Measurements from ENCODE around the gene RBM47.
"Not testable (repeated sequence)": the region's sequence is repeated elsewhere in the genome, so short reads cannot be mapped to it uniquely, and the experiment has no call there.

RBM47 gene

DNA sequence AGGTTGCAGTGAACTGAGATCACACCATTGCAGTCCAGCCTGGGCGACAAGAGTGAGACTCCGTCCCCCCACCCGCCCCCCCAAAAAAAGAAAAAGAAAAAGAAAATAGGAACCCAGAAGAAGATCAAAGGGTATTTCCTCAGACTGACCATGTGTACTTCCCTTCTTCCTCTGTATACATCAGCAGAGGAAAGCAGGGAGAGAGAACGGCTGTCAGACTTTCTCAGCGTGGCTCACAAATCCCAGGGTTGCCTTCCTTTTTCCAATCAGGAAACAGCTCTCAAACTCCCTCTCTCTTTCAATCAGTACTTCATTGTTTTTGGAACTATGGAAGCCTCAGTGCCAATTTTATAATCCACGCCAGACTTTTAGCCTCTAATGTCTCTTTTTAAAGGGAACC lies 235.4 kb downstream of the RBM47 start:
- Mint-ChIP-seq H3K9me3 (no peaks in the 10 kb centered on the region), H3K36me3 (ENCODE audit: low read depth) (no peaks in the 10 kb centered on the region), H3K27ac (no peak overlapping the region), H3K27me3 (no peaks in the 10 kb centered on the region), H3K4me1 (no peaks in the 10 kb centered on the region), H3K4me3 (no peak overlapping the region)
- ATAC-seq = no peak
- DNase-seq = no peak

DNA sequence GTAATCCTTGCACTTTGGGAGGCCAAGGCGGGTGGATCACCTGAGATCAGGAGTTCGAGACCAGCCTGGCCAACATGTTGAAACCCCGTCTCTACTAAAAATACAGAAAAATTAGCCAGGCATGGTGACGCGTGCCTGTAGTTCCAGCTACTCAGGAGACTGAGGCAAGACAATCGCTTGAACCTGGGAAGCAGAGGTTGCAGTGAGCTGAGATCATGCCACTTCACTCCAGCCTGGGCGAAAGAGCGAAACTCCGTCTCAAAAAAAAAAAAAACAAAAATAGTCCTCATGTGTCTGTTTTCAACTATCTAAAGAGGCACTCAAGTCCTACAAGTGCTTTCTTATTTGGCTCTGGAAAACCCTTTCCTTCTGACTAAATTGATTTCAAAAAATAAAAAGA lies 237.4 kb downstream of the RBM47 start:
- not testable (repeated sequence) for DNase-seq; H3K27ac Mint-ChIP-seq; ATAC-seq; H3K9me3 Mint-ChIP-seq; H3K36me3 Mint-ChIP-seq (ENCODE audit: low read depth); H3K27me3 Mint-ChIP-seq; H3K4me3 Mint-ChIP-seq; H3K4me1 Mint-ChIP-seq

DNA sequence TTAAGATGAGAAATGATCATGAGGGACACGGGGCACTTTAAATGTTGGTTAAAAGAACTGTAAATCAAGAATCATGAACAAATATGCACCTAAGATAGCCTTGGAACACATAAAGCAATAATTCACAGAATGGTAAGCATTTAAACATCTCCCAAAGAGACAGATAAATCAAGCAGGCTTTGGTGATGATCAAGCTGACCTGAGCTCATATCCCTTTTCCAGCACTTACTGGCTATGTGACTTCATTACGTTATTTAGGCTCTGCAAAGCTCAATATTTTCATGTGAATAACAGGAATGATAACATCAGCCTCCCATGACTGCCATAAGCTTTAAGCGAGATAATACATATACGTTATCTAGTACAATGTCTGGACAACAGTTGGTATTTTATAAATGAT lies 239.7 kb downstream of the RBM47 start:
- DNase-seq (no peak), ATAC-seq (no peak)
- Mint-ChIP-seq H3K9me3 (no peaks in the 10 kb centered on the region), H3K36me3 (ENCODE audit: low read depth) (no peaks in the 10 kb centered on the region), H3K27me3 (no peaks in the 10 kb centered on the region), H3K4me3 (no peak overlapping the region), H3K27ac (no peak overlapping the region), H3K4me1 (no peaks in the 10 kb centered on the region)

DNA sequence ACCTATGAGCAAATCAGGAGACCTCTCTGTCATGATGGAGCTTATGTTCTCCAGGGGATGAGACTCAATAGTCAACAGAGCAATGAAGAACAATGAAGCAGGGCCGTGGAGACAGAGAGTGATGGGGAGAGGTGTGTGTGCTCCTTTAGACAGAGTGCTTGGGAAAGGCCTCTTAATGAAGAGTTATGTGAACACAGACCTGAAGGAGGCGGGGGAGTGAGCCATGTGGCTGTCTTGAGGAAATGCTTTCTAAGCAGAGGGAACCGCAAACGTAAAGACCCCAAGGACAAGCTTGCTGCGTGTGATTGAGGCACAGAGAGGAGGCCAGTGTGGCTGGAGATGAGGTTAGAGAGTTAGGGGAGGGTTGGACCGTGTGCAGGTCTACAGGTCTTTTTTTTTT lies 241.4 kb downstream of the RBM47 start:
- no peaks in the 10 kb centered on the region for H3K9me3 Mint-ChIP-seq
- no peak overlapping the region for H3K27ac Mint-ChIP-seq
- DNase-seq (no peak), ATAC-seq (no peak)
- H3K36me3 Mint-ChIP-seq (ENCODE audit: low read depth) = no peaks in the 10 kb centered on the region
- no peak overlapping the region for H3K4me3 Mint-ChIP-seq
- H3K27me3 Mint-ChIP-seq = no peaks in the 10 kb centered on the region
- H3K4me1 Mint-ChIP-seq = no peaks in the 10 kb centered on the region

DNA sequence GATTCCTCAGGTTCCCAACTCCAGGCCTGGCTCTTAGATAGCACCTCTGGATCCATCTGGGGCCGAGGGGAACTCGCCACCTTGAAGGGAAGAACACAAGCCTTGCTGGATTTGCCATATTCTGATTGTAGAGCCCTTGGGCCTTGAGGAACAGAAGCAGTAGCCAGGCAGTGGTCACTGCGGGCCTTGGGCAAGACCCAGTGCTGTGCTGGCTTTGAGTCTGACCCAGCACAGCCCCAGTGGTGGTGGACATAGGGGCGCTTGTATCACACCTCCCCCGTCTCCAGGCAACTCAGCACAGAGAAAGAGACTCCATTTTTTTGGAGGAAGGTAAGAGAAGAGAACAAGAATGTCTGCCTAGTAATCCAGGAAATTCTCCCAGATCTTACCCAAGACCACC lies 249.0 kb downstream of the RBM47 start:
- ATAC-seq = no peak
- H3K4me1 Mint-ChIP-seq = no peaks in the 10 kb centered on the region
- H3K36me3 Mint-ChIP-seq (ENCODE audit: low read depth) = no peaks in the 10 kb centered on the region
- no peak overlapping the region for H3K4me3 Mint-ChIP-seq
- no peaks in the 10 kb centered on the region for H3K9me3 Mint-ChIP-seq
- DNase-seq = no peak
- no peaks in the 10 kb centered on the region for H3K27me3 Mint-ChIP-seq
- no peak overlapping the region for H3K27ac Mint-ChIP-seq

DNA sequence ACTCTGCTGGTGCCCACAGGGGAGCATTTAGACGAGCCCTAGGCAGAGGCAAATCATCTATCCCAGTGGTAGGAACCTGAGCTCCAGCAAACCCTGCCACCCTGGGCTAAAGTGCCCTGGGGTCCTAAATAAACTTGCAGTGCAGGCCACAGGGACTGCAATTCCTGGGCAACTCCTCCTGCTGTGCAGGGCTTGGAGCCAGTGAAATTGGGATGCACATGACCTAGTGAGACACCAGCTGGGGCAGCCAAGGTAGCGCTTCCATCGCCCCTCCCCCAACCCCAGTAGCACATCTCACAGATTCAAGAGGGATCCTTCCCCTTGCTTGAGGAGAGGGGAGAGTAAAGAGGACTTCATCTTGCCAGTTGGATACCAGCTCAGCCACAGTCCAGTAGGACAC lies 250.4 kb downstream of the RBM47 start:
- H3K36me3 Mint-ChIP-seq (ENCODE audit: low read depth) = no peaks in the 10 kb centered on the region
- no peak overlapping the region for H3K4me3 Mint-ChIP-seq
- DNase-seq = no peak
- H3K27me3 Mint-ChIP-seq = no peaks in the 10 kb centered on the region
- H3K4me1 Mint-ChIP-seq = no peaks in the 10 kb centered on the region
- no peak for ATAC-seq
- H3K27ac Mint-ChIP-seq = no peak overlapping the region
- no peaks in the 10 kb centered on the region for H3K9me3 Mint-ChIP-seq

DNA sequence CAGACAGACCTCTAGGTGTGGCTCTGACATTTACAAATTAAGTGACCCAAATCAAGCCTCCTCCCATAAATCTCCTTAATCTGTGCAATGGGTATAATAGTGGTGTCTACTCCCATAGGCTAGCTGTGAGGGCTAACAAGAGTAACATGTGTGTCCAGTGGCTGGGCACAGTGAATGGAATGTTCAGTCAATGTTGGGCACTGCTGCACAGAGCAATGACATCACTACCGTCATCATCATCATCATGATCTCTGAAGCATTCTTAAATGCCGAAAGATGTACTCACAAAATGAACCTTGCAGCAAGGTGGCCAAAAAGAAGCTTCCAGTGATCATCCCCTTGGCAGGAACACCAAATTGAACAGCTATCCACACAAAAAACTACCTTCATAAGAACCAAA lies 251.0 kb downstream of the RBM47 start:
- no peak for ATAC-seq
- Mint-ChIP-seq H3K27me3 (no peaks in the 10 kb centered on the region), H3K9me3 (no peaks in the 10 kb centered on the region), H3K36me3 (ENCODE audit: low read depth) (no peaks in the 10 kb centered on the region), H3K27ac (no peak overlapping the region), H3K4me1 (no peaks in the 10 kb centered on the region), H3K4me3 (no peak overlapping the region)
- DNase-seq = no peak

DNA sequence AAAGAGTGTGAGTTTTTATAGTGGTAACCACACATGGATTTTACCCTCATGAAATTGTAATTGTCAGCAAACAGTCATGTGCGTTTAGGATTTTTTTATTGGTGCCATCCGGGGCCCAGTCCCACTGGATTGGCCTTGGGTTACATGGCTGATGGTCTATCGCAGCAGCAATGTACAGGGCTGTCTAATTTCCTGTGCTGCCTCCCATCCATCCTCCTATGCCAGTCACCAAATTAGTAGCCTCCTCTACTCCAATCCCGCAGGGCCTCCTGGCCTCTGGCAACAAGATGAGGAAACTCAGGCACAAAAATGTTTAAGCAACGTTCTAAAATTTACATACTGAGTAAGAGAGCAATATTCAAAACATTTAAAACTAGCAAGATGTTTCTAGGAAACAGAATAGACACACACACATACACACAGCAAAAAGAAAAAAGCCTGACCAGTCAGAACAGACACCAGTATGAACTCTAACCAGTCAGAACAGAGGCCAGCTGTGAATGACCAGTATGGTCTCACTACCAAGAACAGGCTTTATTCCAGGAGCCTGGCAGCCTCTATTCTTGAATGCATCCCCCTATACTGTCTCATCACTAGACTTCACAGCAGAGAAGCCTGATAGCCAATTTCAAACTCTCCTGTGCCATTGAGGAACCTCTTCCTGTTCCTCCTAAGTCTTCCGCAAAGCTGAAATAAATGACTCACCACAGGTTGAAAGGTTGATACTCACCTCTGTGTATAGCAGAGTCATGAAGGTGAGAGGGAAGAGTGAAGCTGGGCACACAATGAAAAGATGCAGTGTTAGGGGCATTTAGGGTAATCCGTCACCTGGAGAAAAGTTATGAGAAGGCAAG lies 251.9 kb downstream of the RBM47 start:
- Mint-ChIP-seq H3K4me3 (no peak overlapping the region), H3K4me1 (no peaks in the 10 kb centered on the region), H3K9me3 (no peaks in the 10 kb centered on the region), H3K36me3 (ENCODE audit: low read depth) (no peaks in the 10 kb centered on the region), H3K27me3 (no peaks in the 10 kb centered on the region), H3K27ac (no peak overlapping the region)
- DNase-seq = no peak
- ATAC-seq = no peak

DNA sequence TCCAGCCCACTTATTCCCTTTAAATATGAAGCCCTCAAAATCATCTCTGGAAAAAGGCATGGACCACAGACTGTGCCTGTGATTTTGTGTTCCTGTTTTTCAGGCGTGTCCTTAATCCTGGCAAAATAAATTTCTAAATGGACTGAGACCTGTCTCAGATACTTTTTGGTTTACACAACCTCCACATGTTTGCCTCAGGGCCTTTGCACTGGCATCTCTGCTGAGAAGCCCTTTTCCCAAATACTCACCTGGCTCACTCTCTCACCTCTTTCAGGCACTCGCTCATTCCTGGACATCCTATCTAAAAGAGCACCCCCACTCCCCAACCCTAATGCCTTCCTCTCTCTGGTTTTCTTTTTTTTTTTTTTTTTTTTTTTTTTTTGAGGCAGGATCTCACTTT lies 254.0 kb downstream of the RBM47 start:
- no peak overlapping the region for H3K4me3 Mint-ChIP-seq
- H3K9me3 Mint-ChIP-seq = no peaks in the 10 kb centered on the region
- no peak overlapping the region for H3K27ac Mint-ChIP-seq
- no peak for DNase-seq
- no peaks in the 10 kb centered on the region for H3K4me1 Mint-ChIP-seq
- H3K27me3 Mint-ChIP-seq = no peaks in the 10 kb centered on the region
- H3K36me3 Mint-ChIP-seq (ENCODE audit: low read depth) = no peaks in the 10 kb centered on the region
- no peak for ATAC-seq

DNA sequence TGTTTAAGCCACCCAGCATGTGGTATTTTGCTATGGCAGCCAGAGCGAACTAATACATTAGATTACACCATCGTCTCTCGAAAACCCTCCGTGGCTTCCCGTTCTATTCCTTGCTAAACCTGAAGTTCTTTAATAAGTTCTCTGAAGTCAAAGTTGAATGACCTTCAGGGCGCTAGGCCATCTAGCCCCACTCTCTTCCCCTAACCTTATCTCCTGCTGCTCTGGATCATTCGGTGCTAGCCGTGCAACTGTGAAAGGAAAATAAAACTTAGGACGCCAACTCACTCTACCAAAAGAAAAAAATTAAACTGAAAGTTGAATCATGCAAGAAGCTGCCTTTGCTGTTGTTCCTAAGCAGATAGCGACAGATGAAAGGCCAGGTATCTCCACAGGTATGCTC lies 254.6 kb downstream of the RBM47 start:
- DNase-seq (no peak), ATAC-seq (no peak)
- Mint-ChIP-seq H3K27ac (no peak overlapping the region), H3K36me3 (ENCODE audit: low read depth) (no peaks in the 10 kb centered on the region), H3K4me3 (no peak overlapping the region), H3K4me1 (no peaks in the 10 kb centered on the region), H3K9me3 (no peaks in the 10 kb centered on the region), H3K27me3 (no peaks in the 10 kb centered on the region)

DNA sequence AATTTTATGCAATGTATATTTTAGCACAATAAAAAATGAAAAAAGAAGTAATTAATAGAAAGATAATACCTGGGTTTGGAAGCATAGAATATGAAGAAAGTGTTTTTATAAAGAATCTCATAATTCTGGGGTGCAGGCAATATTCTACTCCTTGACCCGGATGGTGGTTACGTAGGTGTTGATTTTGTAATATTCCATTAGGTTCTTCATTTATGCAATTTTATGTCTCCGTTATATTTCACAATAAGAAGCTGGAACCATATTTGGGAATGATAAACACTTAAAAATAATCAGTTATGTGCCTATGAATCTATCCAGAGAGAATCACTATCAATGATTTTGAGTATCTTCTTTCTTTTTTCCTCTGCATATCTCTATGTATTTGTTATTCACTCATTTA lies 256.0 kb downstream of the RBM47 start:
- Mint-ChIP-seq H3K4me3 (no peak overlapping the region), H3K27ac (no peak overlapping the region), H3K36me3 (ENCODE audit: low read depth) (no peaks in the 10 kb centered on the region), H3K9me3 (no peaks in the 10 kb centered on the region), H3K27me3 (no peaks in the 10 kb centered on the region), H3K4me1 (no peaks in the 10 kb centered on the region)
- no peak for DNase-seq
- ATAC-seq = no peak

Data from activated naive CD8-positive, alpha-beta T cell treated with anti-CD3 and anti-CD28 coated beads, Interleukin-2, amount 50 U/mL, for 24 hours (primary cell).